Measurements from ENCODE around the gene OR2S2.
"Not testable (repeated sequence)": the region's sequence is repeated elsewhere in the genome, so short reads cannot be mapped to it uniquely, and the experiment has no call there.

The OR2S2 gene

DNA sequence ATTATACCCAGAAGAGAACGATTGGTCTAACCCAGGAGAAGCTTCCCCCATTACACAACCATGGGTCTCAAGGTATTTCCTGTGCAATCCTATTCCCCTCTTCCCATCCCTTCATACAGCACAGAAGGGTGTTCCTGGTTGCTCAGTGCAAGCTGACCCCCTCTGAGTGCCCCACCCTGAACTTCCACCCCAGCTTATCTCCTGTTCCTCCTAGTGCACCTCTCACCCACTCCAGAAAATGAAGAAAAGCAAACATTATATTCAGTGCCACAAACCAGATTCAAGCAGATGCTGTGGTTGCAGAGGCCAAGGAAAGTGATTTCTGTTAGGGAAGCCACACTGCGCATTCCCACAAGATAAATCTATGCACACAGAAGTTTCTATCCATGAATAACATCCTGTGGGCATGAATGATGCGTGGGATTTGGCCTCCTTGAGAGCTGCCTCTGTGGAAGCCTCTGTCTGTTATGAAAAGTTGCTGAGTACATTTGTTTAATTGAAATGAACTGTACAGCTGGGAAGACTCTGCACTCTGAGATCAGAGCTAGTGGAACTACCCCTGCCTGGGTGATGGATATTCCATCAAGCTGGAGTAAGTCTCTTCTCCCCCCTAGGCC is 2.2 kb upstream of the OR2S2 start:
- no peak for DNase-seq

DNA sequence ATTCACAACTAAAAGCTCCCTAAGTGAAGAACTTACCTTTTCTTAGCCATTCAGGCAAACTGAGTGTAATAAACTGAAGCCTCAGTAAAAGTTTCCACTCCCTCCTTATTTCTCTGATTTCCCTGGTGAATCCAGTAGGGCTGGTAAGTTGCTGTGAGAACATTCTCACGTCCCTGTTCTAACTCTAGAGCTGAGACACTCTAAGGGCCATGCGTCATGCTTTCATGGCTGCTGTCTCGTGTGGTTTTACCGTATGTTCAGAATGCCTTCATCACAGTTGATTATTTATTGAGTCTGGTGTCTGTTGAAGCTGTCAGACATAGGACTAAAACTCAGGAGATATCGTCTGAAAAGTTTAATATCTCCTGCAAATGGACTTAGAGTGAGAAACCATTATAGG is 1.3 kb downstream of the OR2S2 start:
- DNase-seq = no peak

- peak; percentile 77 for DNase-seq
Observed at GRCh38 chr9:35954942-35955546, 2.9 kb downstream of the OR2S2 start.

- DNase-seq = no peak
Observed at GRCh38 chr9:35952526-35953191, 5.3 kb downstream of the OR2S2 start.

DNA sequence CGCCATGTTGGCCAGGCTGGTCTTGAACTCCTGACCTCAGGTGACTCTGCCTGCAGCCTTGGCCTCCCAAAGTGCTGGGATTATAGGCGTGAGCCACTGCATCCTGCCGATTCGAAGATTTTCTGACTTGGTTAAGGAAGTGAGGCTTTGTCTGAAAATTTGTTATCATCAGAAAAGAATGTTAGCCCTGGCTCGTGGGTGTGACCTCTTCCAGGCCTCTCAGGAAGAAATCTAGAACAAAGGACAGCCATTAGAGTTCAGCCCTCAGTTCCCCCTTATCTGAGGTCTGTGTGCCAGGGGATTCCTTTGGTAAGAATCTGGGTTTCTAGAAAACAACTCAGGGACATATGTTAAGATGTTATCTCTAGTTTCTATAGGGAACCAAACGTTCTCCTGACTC is 6.2 kb downstream of the OR2S2 start:
- no peak for DNase-seq

- DNase-seq = no peak
Observed at GRCh38 chr9:35948901-35949318, 9.0 kb downstream of the OR2S2 start.

- DNase-seq = no peak
Observed at GRCh38 chr9:35948451-35948850, 9.5 kb downstream of the OR2S2 start.

DNA sequence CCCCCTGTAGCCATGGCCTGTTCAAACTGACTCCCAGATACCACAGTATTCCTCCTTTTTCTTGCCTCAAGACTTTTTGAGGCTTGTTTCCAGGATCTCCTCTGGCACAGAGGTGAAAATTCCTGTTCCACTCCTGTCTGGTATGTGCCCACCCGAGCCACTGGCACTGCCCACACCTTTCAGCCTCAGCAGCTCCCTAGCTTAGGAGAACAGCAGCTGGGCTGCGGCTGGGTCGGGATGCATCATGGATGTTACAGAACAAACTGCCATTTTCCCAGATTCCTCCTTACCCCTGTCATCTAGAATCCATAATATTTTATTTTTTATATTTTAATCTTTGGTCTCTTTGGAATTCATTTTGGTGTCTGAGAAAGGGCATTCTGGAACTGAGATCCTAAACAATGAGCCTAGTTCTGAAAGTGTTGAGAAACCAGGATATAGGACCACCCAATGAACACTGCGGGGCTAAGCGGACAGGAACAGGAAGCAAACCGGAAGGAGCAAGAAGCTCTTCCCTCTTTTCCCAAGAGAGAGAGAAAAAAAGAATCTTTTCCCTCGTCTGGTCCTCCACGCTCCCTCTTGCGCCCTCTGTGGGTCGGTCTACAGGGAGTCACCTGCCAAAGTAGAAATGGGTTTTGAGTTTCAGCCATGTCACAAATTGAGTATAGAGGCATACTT is 12.5 kb downstream of the OR2S2 start:
- DNase-seq = peak; percentile 32

GRCh38 chr9:35944841-35945240 is 13.1 kb downstream of the OR2S2 start:
- no peak for DNase-seq

GRCh38 chr9:35944173-35944572 is 13.8 kb downstream of the OR2S2 start:
- DNase-seq = no peak

DNA sequence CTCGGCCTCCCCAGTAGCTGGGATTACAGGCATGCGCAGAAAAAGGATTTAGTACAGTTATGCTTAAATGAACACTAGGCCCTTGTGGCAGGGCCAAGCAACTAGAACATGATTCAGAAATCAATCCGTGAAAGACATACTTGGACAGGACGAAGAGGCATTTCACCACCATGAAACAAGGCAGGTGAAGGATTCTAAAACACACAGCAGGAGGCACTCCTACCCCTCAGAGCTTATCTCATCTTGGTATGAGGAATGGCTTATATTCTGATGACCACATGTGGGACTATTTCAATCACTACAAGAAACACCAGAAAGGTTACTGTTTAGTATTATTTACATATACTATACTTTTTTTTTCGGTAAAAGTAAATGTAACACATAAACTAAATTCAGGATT is 15.7 kb downstream of the OR2S2 start:
- no peak for DNase-seq

DNA sequence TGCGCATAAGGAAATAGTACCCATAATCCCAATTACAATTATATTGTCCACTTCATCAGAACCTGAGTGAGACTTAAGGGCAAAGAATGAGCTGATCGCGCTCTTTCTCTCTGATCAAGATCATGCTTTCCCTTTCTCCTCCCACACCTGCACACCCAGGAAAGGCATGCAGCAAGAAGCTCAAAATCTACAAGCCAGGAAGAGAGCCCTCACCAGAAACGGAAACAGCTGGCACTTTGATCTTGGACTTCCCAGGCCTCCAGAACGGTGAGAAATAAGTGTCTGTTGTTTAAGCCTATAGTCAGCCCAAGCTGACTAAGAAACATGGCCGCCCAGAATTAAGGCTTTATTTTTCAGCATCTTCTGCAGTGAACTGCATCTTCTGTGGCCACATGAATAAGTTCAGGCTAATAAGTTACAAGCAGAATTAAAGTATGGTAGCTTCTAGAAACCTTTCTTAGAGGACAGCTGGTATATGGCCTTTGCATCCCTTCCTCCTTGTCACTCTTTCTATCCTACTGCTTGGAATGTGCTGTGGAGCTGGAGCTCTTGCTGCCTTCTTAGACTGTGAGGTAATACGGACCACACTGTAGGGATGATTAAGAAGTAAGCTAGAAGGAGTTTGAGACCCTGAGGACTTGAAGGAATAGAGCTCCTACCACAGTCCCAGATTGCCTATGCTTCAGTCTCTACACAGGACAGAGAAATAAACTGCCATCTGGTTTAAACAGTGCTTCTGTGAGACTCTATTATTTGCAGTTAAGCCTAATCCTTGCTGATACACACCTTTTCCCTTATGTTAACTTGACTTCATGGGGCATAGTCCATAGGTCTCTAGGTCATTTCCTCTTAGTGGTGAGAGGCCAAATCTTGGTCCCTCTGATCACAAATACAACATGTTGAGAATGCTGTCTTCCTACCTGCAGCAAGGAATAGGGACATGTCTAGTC is 17.2 kb downstream of the OR2S2 start:
- DNase-seq = no peak

DNA sequence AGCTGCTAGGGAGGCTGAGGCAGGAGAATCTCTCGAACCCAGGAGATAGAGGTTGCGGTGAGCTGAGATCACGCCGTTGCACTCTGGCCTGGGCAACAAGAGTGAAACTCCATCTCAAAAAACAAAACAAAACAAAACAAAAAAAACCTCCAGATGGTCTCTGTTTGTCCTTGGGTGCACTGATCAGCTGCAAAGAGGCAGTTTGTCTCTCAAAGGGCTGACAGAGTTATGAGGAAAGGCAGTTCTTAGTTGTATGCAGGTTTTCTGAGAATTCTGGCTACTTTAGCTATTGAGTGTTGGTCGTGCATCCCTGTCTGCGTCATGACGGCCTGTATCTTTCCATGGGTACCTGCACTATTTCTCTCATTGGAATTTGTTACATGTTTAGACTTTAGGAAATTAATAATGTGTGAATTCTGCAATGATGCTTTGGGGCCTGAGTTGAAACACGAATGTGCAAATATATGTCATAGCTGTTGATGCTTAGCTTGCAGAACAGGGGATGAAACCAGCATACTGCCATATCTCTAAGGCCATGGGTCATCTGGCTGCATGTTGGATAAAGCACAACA is 18.2 kb downstream of the OR2S2 start:
- no peak for DNase-seq

DNA sequence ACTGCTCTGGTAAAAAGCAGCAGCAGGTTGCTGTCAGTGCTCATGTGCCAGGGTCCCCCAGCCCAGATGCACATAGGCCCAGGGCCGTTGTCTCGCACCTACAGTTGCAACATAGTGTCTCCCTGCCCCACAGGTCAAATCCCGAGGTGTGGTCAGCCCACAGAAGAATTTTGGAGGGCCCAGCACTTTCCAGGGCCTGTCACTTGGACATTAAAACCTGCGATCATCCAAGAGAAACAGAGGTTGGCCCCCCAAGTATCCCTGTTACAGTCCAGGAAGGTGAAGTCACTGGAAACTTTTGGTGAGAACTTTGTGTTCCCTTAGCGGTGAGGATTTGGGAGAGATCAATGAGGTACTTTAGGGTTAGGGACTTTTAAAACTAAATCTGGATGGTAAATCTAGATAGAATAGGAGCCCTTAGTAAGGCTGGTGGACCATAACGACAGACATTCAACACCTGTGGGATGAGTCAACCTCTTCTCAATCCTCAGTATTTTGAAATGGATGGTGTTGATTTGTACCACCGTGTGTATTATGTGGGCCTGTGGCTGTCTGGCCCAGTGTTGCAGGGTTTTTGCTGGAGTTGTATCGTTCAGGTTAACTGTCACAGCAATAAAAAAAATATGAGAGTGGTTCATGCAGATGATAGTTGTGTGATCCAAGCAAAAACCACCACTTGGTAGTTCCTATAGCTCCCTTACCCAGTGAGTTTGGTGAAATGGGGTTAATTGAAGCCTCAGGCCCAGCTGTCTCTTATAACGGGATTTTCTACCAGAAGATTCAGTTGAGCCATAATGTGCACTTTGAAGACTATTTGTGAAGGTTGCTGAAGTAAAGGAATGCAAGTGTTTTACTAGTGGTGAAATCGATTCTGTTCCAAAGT is 19.2 kb downstream of the OR2S2 start:
- no peak for DNase-seq

- DNase-seq = no peak
Observed at GRCh38 chr9:35937227-35937626, 20.7 kb downstream of the OR2S2 start.

DNA sequence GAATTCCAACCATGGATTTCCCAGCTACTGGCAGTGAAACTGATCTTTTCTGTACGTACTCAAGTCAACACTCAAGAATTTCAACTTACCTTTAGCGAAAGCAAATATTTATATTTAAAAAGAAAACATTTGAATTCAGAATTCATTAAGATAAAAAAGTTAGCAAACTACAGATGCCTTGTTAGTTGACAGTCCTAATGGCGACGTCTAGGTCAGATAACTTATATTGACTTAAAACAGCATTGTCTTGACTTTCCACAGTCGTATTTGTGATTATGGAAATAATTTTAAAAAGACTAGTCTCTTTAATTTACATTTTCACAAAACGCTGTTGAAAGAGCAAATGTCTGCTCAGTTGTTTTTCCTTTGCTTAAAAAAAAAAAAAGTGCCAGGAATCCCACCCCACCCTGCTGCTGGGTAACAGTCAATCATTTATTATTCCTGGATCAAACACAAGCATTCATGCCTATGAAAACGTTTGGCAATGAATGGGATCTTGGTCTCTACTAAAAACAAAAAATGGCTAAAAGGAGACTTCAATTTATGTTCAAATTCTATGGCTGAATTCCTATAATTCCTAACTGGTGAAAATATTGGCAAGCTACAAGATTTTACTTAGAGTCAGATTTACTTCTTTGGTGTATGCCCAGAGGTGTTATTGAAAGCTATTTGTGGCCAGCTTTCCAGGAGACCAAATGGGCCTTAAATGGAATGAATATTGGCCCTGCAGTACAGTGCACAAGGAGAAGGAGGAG is 22.0 kb downstream of the OR2S2 start:
- DNase-seq = no peak

GRCh38 chr9:35935261-35935660 is 22.7 kb downstream of the OR2S2 start:
- no peak for DNase-seq

GRCh38 chr9:35934069-35934468 is 23.9 kb downstream of the OR2S2 start:
- not testable (repeated sequence) for DNase-seq

DNA sequence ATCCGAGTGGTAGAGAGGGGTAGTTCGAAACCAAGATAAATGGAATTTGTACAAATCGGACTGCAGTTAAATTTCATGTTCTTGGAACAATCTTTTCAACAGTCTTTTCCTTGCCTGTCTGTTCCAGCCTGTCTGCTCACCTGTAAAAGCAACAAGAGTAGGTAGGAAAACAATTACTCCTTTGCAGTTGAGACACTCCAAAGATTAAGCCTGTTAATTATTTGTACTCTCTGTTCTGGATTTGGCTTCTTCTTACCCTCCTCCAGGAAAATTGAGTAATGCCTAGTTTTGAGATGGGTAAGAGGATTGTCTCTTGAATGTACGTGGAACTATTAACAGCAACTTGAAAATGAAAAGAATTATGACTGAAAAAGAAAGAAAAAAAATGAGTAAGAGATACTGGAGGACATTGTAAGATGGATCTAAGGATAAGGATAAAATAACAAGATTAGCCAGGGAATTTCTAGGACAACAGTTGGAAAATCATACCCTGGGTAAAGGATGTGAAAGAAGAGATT is 24.3 kb downstream of the OR2S2 start:
- no peak for DNase-seq

DNA sequence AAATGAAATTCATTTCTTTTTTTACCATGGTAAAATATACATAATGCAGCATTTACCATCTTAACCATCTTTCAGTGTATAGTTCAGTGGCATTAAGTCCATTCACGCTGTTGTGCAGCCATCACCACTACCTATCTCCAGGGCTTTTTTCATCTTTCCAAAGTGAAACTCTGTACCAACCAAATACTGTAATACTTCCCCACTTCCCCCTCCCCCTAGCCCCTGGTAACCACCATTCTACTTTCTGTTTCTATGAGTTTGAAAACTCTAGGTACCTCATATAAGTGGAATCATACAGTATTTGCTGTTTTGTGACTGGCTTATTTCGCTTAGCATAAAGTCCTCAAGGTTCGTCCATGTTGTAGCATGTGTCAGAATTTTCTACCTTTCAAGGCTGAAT is 25.2 kb downstream of the OR2S2 start:
- DNase-seq = no peak

Data from DMS79 treated with DMSO at 0.1 percent for 48 hours (cell line).